NT2/D1 (cell line): ENCODE results near the gene RFC2.
"Not testable (repeated sequence)": the region's sequence is repeated elsewhere in the genome, so short reads cannot be mapped to it uniquely, and the experiment has no call there.

Experiments
- DNase-seq: peaks from one replicate; pipeline ENCODE4 v3.0.0-alpha.2; 2011; ENCODE audit warnings: low read depth, low spot score
- H3K27me3 ChIP-seq: 2 replicates; pipeline ENCODE4 v1.6.0; 2011; ENCODE audit warnings: mild to moderate bottlenecking; ENCODE audit not compliant: insufficient read length, insufficient read depth
- H3K36me3 ChIP-seq: 2 replicates; pipeline ENCODE4 v1.6.1; 2011; ENCODE audit warnings: mild to moderate bottlenecking, low read length, mixed read lengths; ENCODE audit not compliant: insufficient read depth, insufficient read length
- H3K4me1 ChIP-seq: 2 replicates; pipeline ENCODE4 v1.5.1; 2011; ENCODE audit not compliant: insufficient read depth, insufficient read length
- H3K4me3 ChIP-seq: 2 replicates; pipeline ENCODE4 v1.5.1; 2011; ENCODE audit warnings: low read depth; ENCODE audit not compliant: insufficient read length
- H3K9ac ChIP-seq: 2 replicates; pipeline ENCODE4 v1.6.0; 2011; ENCODE audit warnings: low read depth; ENCODE audit not compliant: insufficient read length
- H3K9me3 ChIP-seq: 2 replicates; pipeline ENCODE4 v1.5.1; 2011; ENCODE audit warnings: mild to moderate bottlenecking, low read length; ENCODE audit not compliant: insufficient read depth
- SUZ12 ChIP-seq: IDR thresholded peaks from 2 replicates; pipeline ENCODE4 v1.6.1; 2011; ENCODE audit not compliant: insufficient read length, insufficient read depth; ENCODE audit errors: extremely low read depth
- YY1 ChIP-seq: IDR thresholded peaks from 2 replicates; pipeline ENCODE4 v1.6.1; 2011; ENCODE audit not compliant: insufficient read length, insufficient read depth
- ZNF274 ChIP-seq: IDR thresholded peaks from 2 replicates; pipeline ENCODE4 v1.6.1; 2011; ENCODE audit warnings: mild to moderate bottlenecking, low read depth, low read length

The RFC2 gene

DNA sequence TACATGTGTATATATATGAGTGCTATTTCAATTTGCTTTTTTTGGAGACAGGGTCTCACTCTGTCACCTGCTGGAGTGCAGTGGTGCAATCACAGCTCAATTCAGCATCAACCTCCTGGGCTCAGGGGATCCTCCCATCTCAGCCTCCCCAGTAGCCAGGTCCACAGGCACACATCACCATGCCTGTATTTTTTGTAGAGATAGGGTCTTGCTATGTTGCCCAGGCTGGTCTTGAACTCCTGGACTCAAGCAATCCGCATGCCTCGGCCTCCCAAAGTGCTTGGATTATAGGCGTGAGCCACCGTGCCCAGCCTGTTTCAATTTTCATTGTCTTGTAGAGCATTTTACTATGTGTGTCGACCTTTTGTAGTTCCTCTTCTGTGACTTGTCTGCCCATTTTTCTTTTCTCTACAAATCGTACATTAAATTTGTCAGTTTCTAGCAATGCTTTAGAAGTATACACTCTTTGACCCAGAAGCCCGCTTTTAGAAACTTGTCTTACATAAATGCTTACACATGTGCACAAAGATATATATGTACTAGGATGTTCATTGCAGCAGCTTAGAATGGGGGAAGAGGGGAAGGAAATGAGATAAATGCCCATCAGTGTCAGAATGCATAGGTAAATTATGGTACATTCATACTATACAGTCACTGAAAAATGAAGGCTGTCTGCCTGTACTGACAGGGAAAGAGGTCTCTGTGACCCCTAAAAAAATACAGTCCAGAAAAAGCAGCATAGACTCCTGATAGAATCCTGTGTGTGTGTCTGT, 12.2 kb upstream of the RFC2 start:
- Histone ChIP-seq H3K4me1 (no peaks in the 10 kb centered on the region), H3K27me3 (no peaks in the 10 kb centered on the region), H3K9me3 (no peaks in the 10 kb centered on the region), H3K36me3 (no peaks in the 10 kb centered on the region), H3K4me3 (no peak overlapping the region), H3K9ac (no peak overlapping the region)
- TF ChIP-seq ZNF274 (no peak), YY1 (no peak), SUZ12 (no peak)
- DNase-seq, result no peak

- DNase-seq, result no peak
- no peaks in the 10 kb centered on the region for H3K36me3 ChIP-seq
- H3K4me3 ChIP-seq, result no peak overlapping the region
Observed at GRCh38 chr7:74263399-74264120, 9.4 kb upstream of the RFC2 start.

GRCh38 chr7:74262639-74263398, 8.6 kb upstream of the RFC2 start:
- no peaks in the 10 kb centered on the region for H3K4me1 ChIP-seq
- no peak for TF ChIP-seq SUZ12
- TF ChIP-seq YY1, result no peak
- TF ChIP-seq ZNF274, result no peak
- no peak overlapping the region for H3K9ac ChIP-seq
- no peaks in the 10 kb centered on the region for H3K9me3 ChIP-seq
- no peaks in the 10 kb centered on the region for H3K27me3 ChIP-seq
- no peaks in the 10 kb centered on the region for H3K36me3 ChIP-seq
- DNase-seq, result no peak
- no peak overlapping the region for H3K4me3 ChIP-seq

More at GRCh38 chr7:74263399-74264120, 9.4 kb upstream of the RFC2 start:
- TF ChIP-seq SUZ12 (no peak), YY1 (no peak), ZNF274 (no peak)
- Histone ChIP-seq H3K27me3 (no peaks in the 10 kb centered on the region), H3K9me3 (no peaks in the 10 kb centered on the region), H3K4me1 (no peaks in the 10 kb centered on the region), H3K9ac (no peak overlapping the region)

DNA sequence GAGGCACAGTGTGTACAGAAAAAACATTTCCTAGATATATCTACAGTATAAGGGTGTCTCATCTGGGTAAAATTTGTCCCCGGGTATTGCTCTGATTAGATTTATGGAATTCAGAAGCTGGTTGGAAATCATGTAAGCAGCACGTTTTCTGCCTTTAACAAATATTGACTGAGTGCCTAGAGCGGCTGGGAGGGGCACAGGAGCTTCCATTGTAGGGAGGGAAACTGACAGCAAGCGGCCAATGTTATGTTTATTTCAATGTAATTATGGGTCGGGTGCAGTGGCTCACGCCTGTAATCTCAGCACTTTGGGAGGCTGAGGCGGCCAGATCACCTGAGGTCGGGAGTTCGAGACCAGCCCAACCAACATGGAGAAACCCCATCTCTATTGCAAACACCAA, 4.4 kb upstream of the RFC2 start:
- Histone ChIP-seq H3K9me3 (no peaks in the 10 kb centered on the region), H3K4me1 (no peaks in the 10 kb centered on the region), H3K9ac (no peak overlapping the region), H3K36me3 (no peaks in the 10 kb centered on the region), H3K4me3 (no peak overlapping the region), H3K27me3 (no peaks in the 10 kb centered on the region)
- TF ChIP-seq YY1 (no peak), ZNF274 (no peak)
- no peak for DNase-seq

DNA sequence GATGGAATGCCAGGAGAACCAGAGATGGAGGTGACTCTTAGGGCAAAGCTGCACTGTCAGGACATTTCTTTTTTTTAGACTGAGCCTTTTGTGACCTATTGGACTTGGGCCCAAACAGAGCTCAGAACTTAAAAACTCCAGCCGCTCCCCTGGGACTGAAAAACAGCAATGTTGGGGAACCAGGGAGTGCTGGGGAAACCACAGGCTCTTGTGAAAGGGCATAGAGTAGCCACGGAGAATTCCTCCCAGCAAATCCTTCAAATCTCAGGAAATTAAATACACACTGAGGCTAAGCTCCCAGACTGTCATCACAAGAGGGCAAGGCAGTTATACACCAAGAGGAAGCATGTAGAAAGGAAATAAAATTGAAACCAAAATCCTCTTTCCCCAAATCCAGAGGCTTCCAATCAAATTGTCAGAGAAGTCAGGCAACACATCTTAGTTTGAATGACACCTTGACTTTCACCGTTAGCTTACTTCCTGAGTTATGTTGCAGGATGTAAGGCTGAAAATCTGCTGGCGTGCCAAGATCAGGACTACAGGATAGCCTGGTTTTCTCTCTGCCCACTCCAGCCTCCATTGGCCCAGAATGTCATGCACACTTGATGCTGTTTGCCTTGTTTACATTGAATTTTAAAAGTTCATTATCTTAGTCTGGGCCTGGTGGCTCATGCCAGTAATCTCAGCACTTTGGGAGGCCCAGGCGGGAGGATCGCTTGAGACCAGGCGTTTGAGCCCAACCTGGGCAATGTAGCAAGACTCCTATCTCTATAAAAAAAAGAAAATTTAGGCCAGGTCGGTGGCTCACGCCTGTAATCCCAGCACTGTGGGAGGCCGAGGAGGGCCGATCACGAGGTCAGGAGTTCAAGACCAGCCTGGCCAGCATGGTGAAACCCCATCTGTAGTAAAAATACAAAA, 2.6 kb upstream of the RFC2 start:
- H3K4me3 ChIP-seq, result no peak overlapping the region
- H3K4me1 ChIP-seq, result peaks cover 2% of the 10 kb centered on the region
- no peak for DNase-seq
- TF ChIP-seq YY1, result no peak
- TF ChIP-seq SUZ12, result no peak
- no peak for TF ChIP-seq ZNF274
- no peak overlapping the region for H3K9ac ChIP-seq
- no peaks in the 10 kb centered on the region for H3K27me3 ChIP-seq
- H3K36me3 ChIP-seq, result peaks cover 11% of the 10 kb centered on the region
- H3K9me3 ChIP-seq, result no peaks in the 10 kb centered on the region

- H3K27me3 ChIP-seq, H3K9me3 ChIP-seq, DNase-seq, H3K4me1 ChIP-seq: not testable (repeated sequence)
- Histone ChIP-seq H3K36me3 (peaks cover 17% of the 10 kb centered on the region), H3K4me3 (peak overlapping the region; percentile 95), H3K9ac (peak overlapping the region; percentile 96)
Observed at GRCh38 chr7:74255461-74255860, 1.3 kb upstream of the RFC2 start.
